GM19035 (cell line): Measurements from ENCODE around the gene KCNB1.

Experiments
- ATAC-seq: cut with Tn5 transposase; IDR thresholded peaks from one replicate; pipeline ENCODE4 v1.9.1; 2021; ENCODE audit not compliant: unreplicated experiment

KCNB1 gene

GRCh38 chr20:49360242-49360968 lies 122.1 kb downstream of the KCNB1 start:
- ATAC-seq, result no peak

GRCh38 chr20:49356676-49357075 lies 125.8 kb downstream of the KCNB1 start:
- ATAC-seq, result no peak

GRCh38 chr20:49354673-49355072 lies 127.8 kb downstream of the KCNB1 start:
- no peak for ATAC-seq

GRCh38 chr20:49353348-49353747 lies 129.1 kb downstream of the KCNB1 start:
- ATAC-seq, result no peak

GRCh38 chr20:49352751-49353150 lies 129.7 kb downstream of the KCNB1 start:
- no peak for ATAC-seq

- no peak for ATAC-seq
Measured at GRCh38 chr20:49351775-49352174, 130.7 kb downstream of the KCNB1 start.

GRCh38 chr20:49349694-49350252 lies 132.7 kb downstream of the KCNB1 start:
- no peak for ATAC-seq

- ATAC-seq, result no peak
Measured at GRCh38 chr20:49349078-49349477, 133.4 kb downstream of the KCNB1 start.

- no peak for ATAC-seq
Measured at GRCh38 chr20:49348563-49348962, 133.9 kb downstream of the KCNB1 start.

- ATAC-seq, result no peak
Measured at GRCh38 chr20:49347156-49347555, 135.3 kb downstream of the KCNB1 start.

- ATAC-seq, result no peak
Measured at GRCh38 chr20:49346682-49347081, 135.8 kb downstream of the KCNB1 start.

- no peak for ATAC-seq
Measured at GRCh38 chr20:49345524-49345923, 136.9 kb downstream of the KCNB1 start.

- no peak for ATAC-seq
Measured at GRCh38 chr20:49344975-49345374, 137.5 kb downstream of the KCNB1 start.

GRCh38 chr20:49344140-49344539 lies 138.3 kb downstream of the KCNB1 start:
- ATAC-seq, result no peak

- no peak for ATAC-seq
Measured at GRCh38 chr20:49343246-49343645, 139.2 kb downstream of the KCNB1 start.

GRCh38 chr20:49340161-49340966 lies 142.1 kb downstream of the KCNB1 start:
- no peak for ATAC-seq

GRCh38 chr20:49339123-49339522 lies 143.3 kb downstream of the KCNB1 start:
- ATAC-seq, result no peak

- no peak for ATAC-seq
Measured at GRCh38 chr20:49338061-49338460, 144.4 kb downstream of the KCNB1 start.

- ATAC-seq, result no peak
Measured at GRCh38 chr20:49337357-49337756, 145.1 kb downstream of the KCNB1 start.

- ATAC-seq, result no peak
Measured at GRCh38 chr20:49336786-49337185, 145.7 kb downstream of the KCNB1 start.

GRCh38 chr20:49335476-49335875 lies 147.0 kb downstream of the KCNB1 start:
- no peak for ATAC-seq
